DOHH2 (cell line): ENCODE results near the gene HMGB1.

ENCODE experiments used
- EZH2phosphoT487 ChIP-seq: fragments of 200-600 bp; sonication (generic); IDR thresholded peaks from 2 replicates; pipeline ENCODE4 v1.6.1; 2017; ENCODE audit warnings: borderline replicate concordance, mild to moderate bottlenecking, antibody characterized with exemption, low read length, moderate library complexity, mixed read lengths
- TF ChIP-seq, protein P1 (sequence below): fragments of 200-600 bp; sonication (generic); IDR thresholded peaks from one replicate; pipeline ENCODE4 v1.5.1; 2014; ENCODE audit warnings: antibody characterized with exemption, mild to moderate bottlenecking, low read depth, low read length; ENCODE audit not compliant: poor library complexity, severe bottlenecking

DNA sequence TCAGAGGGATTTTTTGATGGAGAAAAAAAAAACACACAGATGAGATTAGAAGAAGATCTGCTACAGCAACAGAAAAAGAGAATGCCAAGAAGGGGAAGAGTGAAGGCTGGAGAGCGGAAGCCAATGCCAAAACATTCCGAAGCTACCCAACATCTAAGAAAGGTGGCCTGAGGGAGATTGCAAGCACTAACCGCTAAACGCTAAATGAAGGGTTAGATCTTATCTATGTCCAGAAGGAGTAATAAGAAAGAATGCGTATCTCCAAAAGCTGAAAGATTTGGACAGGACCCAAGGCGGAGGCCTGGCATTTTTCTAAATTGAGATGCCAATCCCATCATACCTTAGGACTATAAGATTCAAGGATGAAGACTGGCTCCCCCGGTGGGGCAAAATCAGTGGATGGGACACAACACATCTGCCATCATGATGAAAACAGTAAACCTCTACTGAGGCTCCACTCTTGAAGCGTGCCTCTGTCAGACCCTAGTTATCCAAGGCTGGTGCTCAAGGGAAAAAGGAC lies 15.6 kb upstream of the HMGB1 start:
- TF ChIP-seq, protein P1, sequence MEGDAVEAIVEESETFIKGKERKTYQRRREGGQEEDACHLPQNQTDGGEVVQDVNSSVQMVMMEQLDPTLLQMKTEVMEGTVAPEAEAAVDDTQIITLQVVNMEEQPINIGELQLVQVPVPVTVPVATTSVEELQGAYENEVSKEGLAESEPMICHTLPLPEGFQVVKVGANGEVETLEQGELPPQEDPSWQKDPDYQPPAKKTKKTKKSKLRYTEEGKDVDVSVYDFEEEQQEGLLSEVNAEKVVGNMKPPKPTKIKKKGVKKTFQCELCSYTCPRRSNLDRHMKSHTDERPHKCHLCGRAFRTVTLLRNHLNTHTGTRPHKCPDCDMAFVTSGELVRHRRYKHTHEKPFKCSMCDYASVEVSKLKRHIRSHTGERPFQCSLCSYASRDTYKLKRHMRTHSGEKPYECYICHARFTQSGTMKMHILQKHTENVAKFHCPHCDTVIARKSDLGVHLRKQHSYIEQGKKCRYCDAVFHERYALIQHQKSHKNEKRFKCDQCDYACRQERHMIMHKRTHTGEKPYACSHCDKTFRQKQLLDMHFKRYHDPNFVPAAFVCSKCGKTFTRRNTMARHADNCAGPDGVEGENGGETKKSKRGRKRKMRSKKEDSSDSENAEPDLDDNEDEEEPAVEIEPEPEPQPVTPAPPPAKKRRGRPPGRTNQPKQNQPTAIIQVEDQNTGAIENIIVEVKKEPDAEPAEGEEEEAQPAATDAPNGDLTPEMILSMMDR: no peak
- no peak for TF ChIP-seq EZH2phosphoT487
